Measurements from ENCODE around the gene OSCP1.
A peak's percentile ranks its signal among the peaks of the same experiment; 100 is the strongest.

The OSCP1 gene

DNA sequence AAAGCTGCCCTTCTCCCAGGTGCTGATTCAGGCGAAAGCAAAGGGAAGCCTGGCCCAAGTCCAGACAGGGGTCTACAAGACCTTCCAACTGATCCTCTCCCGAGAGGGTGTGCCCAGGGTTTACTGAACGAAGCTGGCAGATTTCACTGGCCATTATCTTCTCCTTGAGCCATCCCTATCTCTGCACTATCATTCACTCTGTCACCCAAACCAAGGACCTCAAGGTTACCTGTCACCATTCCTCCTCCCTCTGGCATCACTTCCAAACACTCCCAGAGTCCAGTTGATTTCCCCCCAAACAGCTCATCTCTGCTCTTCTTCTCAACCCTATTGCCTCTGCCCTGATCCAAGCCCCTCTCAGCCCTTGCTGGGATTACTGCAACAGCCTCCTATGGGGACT lies 69.5 kb downstream of the OSCP1 start:
- no peak for DNase-seq

DNA sequence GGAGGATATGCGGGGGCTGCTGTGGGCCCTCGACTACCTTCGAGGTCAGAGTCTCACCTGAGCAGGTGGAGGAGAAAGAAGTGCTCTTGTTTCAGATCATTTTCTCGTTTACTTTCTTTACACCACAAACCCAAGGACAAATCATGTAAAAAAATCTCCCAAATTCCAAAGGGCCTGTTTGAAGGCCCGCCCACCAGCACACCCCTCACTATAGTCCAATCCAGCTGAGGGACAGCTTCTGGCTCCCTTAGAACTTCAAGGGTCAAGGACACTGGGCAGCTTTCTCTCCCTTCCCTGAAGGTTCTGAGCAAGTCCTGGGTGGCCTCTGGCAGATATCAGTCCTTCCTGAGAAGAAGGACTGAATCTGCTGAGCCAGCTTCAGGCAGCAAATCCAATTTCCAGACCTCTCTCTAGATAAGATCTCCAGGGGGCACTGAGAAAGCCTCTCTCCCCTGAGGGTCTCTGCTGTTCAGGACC lies 70.1 kb downstream of the OSCP1 start:
- DNase-seq: no peak

DNA sequence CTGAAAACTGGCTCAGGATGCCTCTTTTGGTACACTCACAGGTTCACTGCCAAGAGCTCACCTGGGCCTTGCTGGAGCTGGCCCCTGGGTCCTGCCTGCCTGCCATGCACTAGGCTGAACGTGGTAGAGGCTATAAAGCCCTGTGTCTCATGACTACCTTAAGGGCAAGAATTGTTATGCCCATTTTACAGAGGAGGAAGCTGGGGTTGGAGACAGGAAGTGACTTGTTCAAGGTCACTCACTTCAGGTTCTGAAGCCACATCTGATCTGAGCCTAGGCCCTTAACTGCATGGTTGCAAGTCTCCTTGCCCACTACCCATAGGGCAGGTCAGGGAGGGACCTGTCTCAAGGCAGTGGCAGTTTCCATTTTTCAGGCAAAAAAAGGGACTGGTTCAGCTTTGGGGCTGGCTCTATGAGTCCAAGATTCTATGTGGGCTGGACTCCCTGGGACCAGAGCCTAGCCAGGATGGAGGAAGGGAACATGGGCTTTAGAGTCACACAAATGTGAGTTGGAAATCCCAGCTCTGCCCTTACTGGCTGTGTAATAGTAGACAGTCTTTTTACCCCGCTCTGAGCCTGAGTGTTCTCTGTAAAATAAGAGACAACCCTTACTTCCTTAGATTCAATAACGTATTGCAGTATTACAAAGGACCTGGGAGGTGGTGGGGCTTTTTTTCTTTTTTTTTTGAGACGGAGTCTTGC lies 72.3 kb downstream of the OSCP1 start:
- no peak for DNase-seq

GRCh38 chr1:36372617-36373016 lies 77.6 kb downstream of the OSCP1 start:
- no peak for DNase-seq

GRCh38 chr1:36369061-36369861 lies 81.0 kb downstream of the OSCP1 start:
- peak; percentile 86 for DNase-seq
